Measurements from ENCODE around the gene PLEKHA3. TPM values are rescaled to one million over a fixed set of nuclear protein-coding genes. Genes with fewer than 3 reads are reported as not detected.

PLEKHA3 gene
- total RNA-seq, 1 experiment from 2014 or later: 25.9 TPM

DNA sequence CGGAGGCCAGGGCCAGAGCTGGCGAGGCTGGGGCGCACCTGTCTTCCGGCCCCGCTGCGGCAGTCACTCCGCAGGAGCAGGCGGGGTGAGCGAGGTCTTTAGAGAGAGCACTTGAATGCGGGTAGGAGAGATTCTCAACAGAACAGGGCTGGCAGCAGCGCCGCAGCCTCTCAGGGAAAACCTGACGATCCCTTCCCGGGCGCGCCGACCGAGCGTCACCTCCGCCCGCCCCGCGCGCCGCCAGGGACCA is 29.8 kb upstream of the PLEKHA3 start:
- peaks cover 6% of the 10 kb centered on the region; the same call in 1 of the 2 replicates for H3K79me2 ChIP-seq (ENCODE audit: insufficient read depth, low read length)
- peak overlapping the region; percentile 98 for H3K4me2 ChIP-seq (ENCODE audit: insufficient read depth, insufficient read length, low read length)
- H3K27me3 Mint-ChIP-seq (ENCODE audit: low read depth): no peaks in the 10 kb centered on the region
- no peak overlapping the region for H3T11ph ChIP-seq (ENCODE audit: low read length)
- H4K20me1 ChIP-seq (ENCODE audit: control insufficient read depth, insufficient read depth, insufficient read length): no peaks in the 10 kb centered on the region
- H2BK20ac ChIP-seq (ENCODE audit: low read depth, low read length, poor library complexity, severe bottlenecking): no peak overlapping the region
- H2BK15ac ChIP-seq (ENCODE audit: low read depth, low read length): no peak overlapping the region
- H2BK5ac ChIP-seq (ENCODE audit: insufficient read length, low read length): no peak overlapping the region
- H3K23me2 ChIP-seq (ENCODE audit: insufficient read length, low read depth, low read length, poor library complexity, severe bottlenecking): peaks cover 9% of the 10 kb centered on the region
- H3K14ac ChIP-seq (ENCODE audit: insufficient read depth, low read length): 0 out of 2 replicates have a peak overlapping the region, but pooled peaks have one; percentile 10
- no peaks in the 10 kb centered on the region for H3K4me1 ChIP-seq (ENCODE audit: insufficient read depth, low read length)
- no peak overlapping the region for H4K91ac ChIP-seq (ENCODE audit: insufficient read length, low read depth, low read length)
- H3K9ac ChIP-seq (ENCODE audit: extremely low read depth, insufficient read length, low read length): peak overlapping the region; percentile 80
- peaks cover 19 to 22% of the 10 kb centered on the region in 2 experiments for H3K4me1 Mint-ChIP-seq
- no peaks in the 10 kb centered on the region for H3K79me1 ChIP-seq (ENCODE audit: insufficient read depth, low read depth, low read length, poor library complexity, severe bottlenecking)
- no peak overlapping the region for H3K23ac ChIP-seq (ENCODE audit: insufficient read length, low read depth, low read length)
- peak overlapping the region; percentile 83 to 90 for H3K4me3 Mint-ChIP-seq
- WGBS (ENCODE audit: extremely low coverage, insufficient read length, low lambda C conversion rate): no CpG with 5 or more reads among the region's 25 CpGs
- no peak overlapping the region for H3K4ac ChIP-seq (ENCODE audit: low read depth, low read length)
- H3K56ac ChIP-seq (ENCODE audit: insufficient read length, low read depth, low read length): no peak overlapping the region
- H3K9me3 ChIP-seq (ENCODE audit: control insufficient read depth, low read depth, low read length): no peaks in the 10 kb centered on the region
- TF ChIP-seq, protein P1, sequence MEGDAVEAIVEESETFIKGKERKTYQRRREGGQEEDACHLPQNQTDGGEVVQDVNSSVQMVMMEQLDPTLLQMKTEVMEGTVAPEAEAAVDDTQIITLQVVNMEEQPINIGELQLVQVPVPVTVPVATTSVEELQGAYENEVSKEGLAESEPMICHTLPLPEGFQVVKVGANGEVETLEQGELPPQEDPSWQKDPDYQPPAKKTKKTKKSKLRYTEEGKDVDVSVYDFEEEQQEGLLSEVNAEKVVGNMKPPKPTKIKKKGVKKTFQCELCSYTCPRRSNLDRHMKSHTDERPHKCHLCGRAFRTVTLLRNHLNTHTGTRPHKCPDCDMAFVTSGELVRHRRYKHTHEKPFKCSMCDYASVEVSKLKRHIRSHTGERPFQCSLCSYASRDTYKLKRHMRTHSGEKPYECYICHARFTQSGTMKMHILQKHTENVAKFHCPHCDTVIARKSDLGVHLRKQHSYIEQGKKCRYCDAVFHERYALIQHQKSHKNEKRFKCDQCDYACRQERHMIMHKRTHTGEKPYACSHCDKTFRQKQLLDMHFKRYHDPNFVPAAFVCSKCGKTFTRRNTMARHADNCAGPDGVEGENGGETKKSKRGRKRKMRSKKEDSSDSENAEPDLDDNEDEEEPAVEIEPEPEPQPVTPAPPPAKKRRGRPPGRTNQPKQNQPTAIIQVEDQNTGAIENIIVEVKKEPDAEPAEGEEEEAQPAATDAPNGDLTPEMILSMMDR (conservative IDR thresholded peaks at IDR 0.05): no peak
- no peak for DNase-seq
- peaks cover 14 to 36% (median 32%) of the 10 kb centered on the region in 3 experiments; a peak in 5 of 7 replicates for H3K36me3 Mint-ChIP-seq (ENCODE audit: insufficient read depth in 1 of 3, low read depth in 3 of 3)
- H2AK5ac ChIP-seq (ENCODE audit: insufficient read length, low read length): no peak overlapping the region
- H4K8ac ChIP-seq (replicated peaks; ENCODE audit: insufficient read length, low read depth, low read length): no peak overlapping the region
- H2BK12ac ChIP-seq (ENCODE audit: insufficient read length, low read depth, low read length): no peak overlapping the region
- no peak overlapping the region for H3K27ac ChIP-seq (ENCODE audit: insufficient read length, low read depth, low read length)
- no peak overlapping the region for H2BK120ac ChIP-seq (ENCODE audit: low read depth, low read length, poor library complexity, severe bottlenecking)
- H2AFZ ChIP-seq (ENCODE audit: low read length): no peak overlapping the region
- H3K18ac ChIP-seq (ENCODE audit: insufficient read length, low read depth, low read length): no peak overlapping the region
- H3K27ac Mint-ChIP-seq: peak overlapping the region; percentile 65 to 91 (median 78); a peak in 5 of 7 replicates
- H4K5ac ChIP-seq (ENCODE audit: insufficient read length, low read depth, low read length): no peak overlapping the region
- H3K27me3 ChIP-seq (ENCODE audit: insufficient read depth, low read length): no peaks in the 10 kb centered on the region
- no peaks in the 10 kb centered on the region for H3K9me3 Mint-ChIP-seq

All from H9 (cell line).